Measurements from ENCODE around the gene CATSPER1.
"Not testable (repeated sequence)": the region's sequence is repeated elsewhere in the genome, so short reads cannot be mapped to it uniquely, and the experiment has no call there.

CATSPER1 gene

GRCh38 chr11:66051371-66051765 lies 25.1 kb upstream of the CATSPER1 start:
- peak; percentile 67 for DNase-seq

DNA sequence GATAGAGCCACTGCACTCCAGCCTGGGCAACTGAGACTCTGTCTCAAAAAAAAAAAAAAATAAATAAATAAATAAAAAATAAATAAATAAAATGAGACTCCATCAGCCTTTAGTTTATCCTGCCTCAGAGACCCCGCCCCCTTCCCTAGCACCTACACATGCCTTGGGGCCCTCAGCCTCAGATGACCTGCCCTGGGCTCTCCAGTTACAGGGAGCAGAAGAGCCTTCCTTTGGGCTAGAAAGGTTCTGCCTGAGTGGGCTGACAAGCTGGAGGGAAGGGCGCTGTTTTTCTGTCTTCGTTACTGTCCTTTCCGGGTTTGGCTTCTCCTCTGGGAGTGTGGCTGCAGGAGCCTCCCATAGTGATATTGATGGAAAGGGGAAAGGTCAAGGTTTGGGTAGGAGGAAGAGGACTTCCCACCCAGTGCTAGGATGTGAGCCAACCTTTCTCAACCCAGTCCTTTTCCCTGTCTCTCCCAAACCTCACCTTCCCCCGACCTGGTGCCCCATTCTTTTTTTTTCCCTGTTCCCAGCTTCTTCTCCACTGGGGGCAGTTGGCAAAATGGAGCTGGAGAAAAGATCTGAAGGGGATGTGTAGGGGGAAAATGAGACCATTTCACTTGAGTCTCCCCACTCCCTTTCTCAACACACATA lies 24.4 kb upstream of the CATSPER1 start:
- DNase-seq = peak; percentile 43

DNA sequence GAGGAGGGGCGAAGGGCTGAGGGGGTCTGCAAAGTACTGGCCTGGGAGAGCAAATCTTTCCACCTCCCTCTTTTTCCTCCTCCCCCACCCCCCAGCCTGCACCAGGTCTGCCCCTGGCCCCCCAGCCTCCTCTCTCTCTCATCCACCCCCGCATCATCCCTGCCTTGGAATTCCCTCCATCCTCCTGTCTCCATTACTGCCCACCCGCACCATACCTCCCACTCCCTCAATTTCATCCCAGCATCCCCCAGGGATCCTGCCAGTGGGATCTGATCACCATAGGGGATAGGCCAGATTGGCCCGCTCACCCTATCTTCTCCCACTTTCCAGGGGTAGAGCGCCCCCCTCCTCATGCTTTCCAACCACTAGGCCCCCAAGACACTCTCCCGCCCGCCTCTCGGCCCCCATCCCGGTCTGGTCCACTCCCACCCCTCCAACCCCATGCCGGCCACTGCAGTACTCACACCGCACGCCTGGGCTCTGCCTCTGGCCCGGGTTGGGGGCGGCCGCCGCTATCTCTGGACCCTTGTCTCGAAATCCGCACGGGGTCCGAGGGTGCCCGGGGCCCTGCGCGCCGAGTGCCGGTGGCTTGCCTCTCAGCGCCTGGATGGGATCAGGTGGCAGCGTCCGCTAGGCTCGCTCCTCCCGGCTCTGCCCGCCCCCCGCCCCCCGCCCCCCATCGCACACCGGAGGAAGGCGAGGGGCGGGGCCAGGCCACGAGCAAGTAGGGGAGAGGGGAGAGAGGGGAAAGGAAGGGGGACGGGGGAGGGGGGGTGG lies 22.5 kb upstream of the CATSPER1 start, which contains the start of gene GAL3ST3:
GAL3ST3 (minus strand) TSS at position 615 of the 777 bp plus-strand sequence. CDS start 3,746 bp downstream, outside the sequence.
- DNase-seq = no peak

DNA sequence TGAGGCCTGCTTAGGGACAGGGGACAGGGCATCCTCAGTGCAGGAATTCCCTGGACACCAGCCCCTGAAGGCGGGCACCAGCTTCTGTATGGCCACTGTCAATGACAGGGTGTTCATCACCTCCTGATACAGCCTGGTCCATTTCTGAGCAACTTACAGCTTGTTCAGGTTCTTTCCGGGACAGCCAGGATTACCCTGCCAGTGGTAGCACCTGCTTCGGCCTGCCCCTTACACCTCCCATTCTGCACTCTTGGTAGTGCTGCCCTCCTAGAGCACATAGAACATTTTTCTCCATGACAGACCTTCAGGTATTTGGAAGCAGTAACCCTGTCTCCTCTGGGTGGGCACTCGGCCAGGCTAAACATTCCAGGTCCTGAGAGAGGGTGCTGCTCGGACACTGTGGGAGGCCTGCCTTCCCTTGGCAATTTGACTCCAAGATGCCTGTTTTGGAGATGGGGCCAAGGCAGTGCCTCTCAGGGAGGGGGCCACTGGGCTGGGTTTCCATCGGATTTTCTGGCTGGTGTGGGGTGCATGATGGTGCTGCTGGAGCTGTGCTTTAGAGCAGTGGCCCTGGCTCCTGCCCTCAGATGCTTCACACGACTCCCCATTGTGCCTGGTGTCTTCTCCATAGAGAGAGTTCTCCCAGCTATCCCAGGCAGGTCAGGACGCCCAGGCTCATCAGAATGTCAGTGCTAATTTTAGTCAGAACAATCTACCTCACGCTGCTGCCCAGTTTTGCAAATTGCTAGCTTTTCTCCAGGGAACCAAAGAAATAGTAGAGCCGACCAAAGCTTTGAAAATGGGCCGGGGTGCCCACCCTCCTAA lies 21.5 kb upstream of the CATSPER1 start:
- DNase-seq = no peak

DNA sequence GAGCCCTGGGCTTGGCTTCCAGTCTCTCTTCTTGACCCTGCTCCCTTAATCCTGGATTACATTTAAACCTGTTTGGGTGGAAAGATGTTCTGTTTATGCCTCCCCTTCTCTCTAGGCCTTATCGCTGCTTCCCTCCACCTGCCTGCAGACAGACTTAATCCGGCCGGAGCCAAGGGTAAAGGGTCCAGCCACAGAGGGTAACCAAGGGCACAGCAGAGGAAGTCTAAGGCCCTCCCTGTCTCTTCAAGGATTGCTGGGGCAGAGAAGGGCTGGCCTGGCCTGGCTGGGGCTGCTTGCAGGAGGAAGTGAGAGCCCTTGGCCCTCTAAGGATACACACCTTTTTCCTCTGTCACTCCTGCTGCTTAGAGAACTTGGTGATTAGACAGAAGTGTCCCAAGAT lies 20.6 kb upstream of the CATSPER1 start:
- DNase-seq = no peak

GRCh38 chr11:66045177-66045639 lies 18.9 kb upstream of the CATSPER1 start:
- peak; percentile 92 for DNase-seq

- DNase-seq = no peak
Measured at GRCh38 chr11:66044757-66045156, 18.5 kb upstream of the CATSPER1 start.

GRCh38 chr11:66042996-66043906 lies 17.0 kb upstream of the CATSPER1 start:
- DNase-seq = no peak

GRCh38 chr11:66042227-66042995 lies 16.1 kb upstream of the CATSPER1 start:
- no peak for DNase-seq

- no peak for DNase-seq
Measured at GRCh38 chr11:66039765-66040164, 13.5 kb upstream of the CATSPER1 start.

- DNase-seq = no peak
Measured at GRCh38 chr11:66037327-66037726, 11.0 kb upstream of the CATSPER1 start.

DNA sequence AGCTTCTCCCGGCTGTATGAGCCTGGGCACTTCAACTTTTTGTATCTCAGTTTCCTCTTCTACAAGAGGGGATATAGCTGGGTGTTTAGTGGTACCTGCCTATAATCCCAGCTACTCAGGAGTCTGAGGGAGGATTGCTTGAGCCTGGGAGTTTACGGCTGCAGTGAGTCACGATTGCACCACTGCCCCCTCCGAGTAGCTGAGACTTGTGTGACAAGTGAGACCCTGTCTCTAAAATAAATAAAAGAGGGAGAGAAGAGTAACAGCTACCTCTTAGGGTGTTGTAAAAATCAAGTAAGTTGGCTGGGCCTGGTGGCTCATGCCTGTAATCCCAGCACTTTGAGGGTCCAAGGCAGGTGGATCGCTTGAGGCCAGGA lies 10.0 kb upstream of the CATSPER1 start:
- no peak for DNase-seq

GRCh38 chr11:66035653-66036333 lies 9.5 kb upstream of the CATSPER1 start:
- DNase-seq = no peak

DNA sequence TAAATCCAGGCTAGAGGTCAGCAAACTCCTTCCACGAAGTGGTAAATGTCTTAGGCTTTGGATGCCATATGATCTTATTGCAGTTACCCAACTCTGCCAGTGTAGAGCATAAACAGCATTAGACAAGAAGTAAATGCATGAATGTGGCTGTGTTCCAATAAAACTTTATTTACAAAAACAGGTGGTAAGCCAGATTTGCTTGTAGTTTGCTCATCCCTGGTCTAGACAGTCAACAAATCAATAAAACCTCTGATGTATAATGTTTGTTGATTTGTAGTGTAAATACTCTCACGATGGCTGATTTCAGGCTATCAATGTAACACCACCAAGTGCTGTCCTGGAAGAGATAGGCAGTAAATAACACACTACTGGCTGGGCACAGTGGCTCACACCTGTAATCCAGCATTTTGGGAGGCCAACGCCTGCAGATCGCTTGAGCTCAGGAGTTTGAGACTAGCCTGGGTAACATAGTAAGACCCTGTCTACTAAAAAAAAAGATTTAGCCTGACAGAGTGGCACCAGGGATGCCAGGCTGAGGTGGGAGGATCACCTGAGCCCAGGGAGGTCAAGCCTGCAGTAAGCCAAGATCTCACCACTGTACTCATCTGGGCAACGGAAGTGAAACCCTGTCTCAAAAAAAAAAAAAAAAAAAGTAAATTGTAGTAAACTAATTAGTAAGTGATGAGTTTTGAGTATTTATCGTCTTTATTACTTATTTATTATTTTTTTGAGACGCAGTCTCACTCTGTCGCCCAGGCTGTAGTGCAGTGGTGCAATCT lies 6.9 kb upstream of the CATSPER1 start:
- DNase-seq = peak; percentile 38

GRCh38 chr11:66023186-66023440 lies 3.2 kb downstream of the CATSPER1 start:
- not testable (repeated sequence) for DNase-seq

DNA sequence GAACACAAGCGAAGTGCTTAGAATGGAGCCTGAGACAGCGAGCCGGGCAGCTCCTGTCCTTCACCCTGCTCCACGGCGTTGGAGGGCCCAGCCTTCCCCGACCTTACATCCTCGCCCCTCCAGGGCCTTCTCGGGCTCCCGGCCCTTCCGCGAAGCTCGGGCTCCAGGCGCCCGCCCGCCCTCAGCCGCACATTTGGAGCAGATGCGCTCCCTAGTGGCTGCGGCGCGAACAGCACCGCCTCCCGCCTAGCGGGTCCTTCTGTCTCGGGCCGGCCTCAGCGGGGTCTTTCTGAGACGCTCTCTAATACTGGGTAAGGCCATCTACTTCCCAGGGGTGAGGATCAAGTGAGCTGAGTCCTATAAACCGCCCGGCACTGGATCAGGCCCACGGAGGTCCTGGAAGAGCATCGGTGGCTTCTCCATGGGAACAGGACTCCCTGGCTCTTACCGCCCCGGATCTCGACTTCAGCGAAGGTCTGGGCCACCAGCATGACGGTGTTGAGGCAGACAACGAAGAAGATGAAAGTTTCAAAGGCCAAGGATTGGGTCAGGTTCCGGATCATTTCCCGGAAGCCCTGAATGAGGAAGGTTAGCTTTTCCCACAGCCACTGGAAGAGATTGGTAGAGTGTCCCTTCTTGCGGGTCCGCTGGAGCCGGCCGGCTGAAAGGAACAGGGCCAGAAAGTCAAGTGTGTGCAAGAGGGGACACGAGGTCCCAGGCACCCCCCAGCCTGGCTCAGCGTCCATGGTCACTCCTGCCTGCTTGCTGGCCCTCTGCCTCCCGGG lies 3.7 kb downstream of the CATSPER1 start:
- peak; percentile 85 for DNase-seq

- peak; percentile 91 for DNase-seq
Measured at GRCh38 chr11:66020618-66021357, 5.5 kb downstream of the CATSPER1 start.

DNA sequence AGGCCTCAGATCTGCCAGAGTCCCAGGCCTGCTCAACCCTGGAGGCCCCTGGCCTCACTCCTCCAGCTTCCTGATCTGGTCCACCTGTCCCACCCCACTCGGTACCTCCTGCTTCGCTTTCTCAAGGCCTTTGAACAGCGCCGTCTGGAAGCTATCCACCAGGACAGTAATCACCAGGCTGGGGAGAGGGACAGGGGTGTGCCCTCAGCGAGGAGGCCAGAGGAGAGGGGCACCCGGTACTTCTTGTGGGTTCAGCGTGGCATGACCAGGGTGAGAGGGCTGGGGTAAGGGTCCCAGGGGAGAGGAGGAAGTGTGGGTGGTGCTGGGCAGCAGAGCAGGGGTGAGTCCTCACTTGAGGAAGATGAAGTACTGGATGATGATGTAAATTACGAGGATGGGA lies 6.1 kb downstream of the CATSPER1 start:
- no peak for DNase-seq

- DNase-seq = no peak
Measured at GRCh38 chr11:66017321-66017720, 9.0 kb downstream of the CATSPER1 start.

All from DMS53 (cell line).